ENCODE results near the gene UCN3.

GRCh38 chr10:5343979-5344378, 20.8 kb upstream of the UCN3 start:
- TF ChIP-seq, protein P1, sequence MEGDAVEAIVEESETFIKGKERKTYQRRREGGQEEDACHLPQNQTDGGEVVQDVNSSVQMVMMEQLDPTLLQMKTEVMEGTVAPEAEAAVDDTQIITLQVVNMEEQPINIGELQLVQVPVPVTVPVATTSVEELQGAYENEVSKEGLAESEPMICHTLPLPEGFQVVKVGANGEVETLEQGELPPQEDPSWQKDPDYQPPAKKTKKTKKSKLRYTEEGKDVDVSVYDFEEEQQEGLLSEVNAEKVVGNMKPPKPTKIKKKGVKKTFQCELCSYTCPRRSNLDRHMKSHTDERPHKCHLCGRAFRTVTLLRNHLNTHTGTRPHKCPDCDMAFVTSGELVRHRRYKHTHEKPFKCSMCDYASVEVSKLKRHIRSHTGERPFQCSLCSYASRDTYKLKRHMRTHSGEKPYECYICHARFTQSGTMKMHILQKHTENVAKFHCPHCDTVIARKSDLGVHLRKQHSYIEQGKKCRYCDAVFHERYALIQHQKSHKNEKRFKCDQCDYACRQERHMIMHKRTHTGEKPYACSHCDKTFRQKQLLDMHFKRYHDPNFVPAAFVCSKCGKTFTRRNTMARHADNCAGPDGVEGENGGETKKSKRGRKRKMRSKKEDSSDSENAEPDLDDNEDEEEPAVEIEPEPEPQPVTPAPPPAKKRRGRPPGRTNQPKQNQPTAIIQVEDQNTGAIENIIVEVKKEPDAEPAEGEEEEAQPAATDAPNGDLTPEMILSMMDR (conservative IDR thresholded peaks at IDR 0.05; ENCODE audit: low read depth, low read length) = no peak
- TF ChIP-seq CEBPB (IDR thresholded peaks at IDR 0.05; ENCODE audit: low read depth, low read length) (no peak), RAD21 (IDR thresholded peaks at IDR 0.05; ENCODE audit: low read length) (no peak)
